Measurements from ENCODE around the gene CALN1. TPM values are rescaled to one million over a fixed set of nuclear protein-coding genes. Genes with fewer than 3 reads are reported as not detected.

CALN1 gene
- total RNA-seq, 4 donors from 2014 or later = 0.04 TPM; not detected in 3

GRCh38 chr7:71817916-71818315 lies 594.2 kb downstream of the CALN1 start:
- TF ChIP-seq, protein P1, sequence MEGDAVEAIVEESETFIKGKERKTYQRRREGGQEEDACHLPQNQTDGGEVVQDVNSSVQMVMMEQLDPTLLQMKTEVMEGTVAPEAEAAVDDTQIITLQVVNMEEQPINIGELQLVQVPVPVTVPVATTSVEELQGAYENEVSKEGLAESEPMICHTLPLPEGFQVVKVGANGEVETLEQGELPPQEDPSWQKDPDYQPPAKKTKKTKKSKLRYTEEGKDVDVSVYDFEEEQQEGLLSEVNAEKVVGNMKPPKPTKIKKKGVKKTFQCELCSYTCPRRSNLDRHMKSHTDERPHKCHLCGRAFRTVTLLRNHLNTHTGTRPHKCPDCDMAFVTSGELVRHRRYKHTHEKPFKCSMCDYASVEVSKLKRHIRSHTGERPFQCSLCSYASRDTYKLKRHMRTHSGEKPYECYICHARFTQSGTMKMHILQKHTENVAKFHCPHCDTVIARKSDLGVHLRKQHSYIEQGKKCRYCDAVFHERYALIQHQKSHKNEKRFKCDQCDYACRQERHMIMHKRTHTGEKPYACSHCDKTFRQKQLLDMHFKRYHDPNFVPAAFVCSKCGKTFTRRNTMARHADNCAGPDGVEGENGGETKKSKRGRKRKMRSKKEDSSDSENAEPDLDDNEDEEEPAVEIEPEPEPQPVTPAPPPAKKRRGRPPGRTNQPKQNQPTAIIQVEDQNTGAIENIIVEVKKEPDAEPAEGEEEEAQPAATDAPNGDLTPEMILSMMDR (IDR thresholded peaks at IDR 0.05) = no peak
- TF ChIP-seq POLR2A (IDR thresholded peaks at IDR 0.05) (no peak), POLR2AphosphoS5 (IDR thresholded peaks at IDR 0.05) (no peak), EP300 (IDR thresholded peaks at IDR 0.05) (no peak)
- ATAC-seq = no peak
- WGBS, 2 donors (ENCODE audit: low coverage in 1 of 2) = 55% methylated on average over 1 of the region's 1 CpG; no CpG with 5 or more reads in 1 of the 2 donors
- H3K9me3 ChIP-seq = no peaks in the 10 kb centered on the region
- H3K27ac ChIP-seq = no peak overlapping the region
- no peaks in the 10 kb centered on the region for H3K4me1 ChIP-seq
- no peaks in the 10 kb centered on the region for H3K36me3 ChIP-seq
- no peak overlapping the region for H3K4me3 ChIP-seq
- no peaks in the 10 kb centered on the region for H3K27me3 ChIP-seq

- ATAC-seq = no peak
- H3K4me1 ChIP-seq = no peaks in the 10 kb centered on the region
- no peak overlapping the region for H3K27ac ChIP-seq
- 36 to 86% methylated on average over 1 of the region's 1 CpG for WGBS, 2 donors (ENCODE audit: low coverage in 1 of 2)
- no peaks in the 10 kb centered on the region for H3K36me3 ChIP-seq
- H3K27me3 ChIP-seq = no peaks in the 10 kb centered on the region
- peaks cover 0 to 14% (median 0%) of the 10 kb centered on the region in 3 donors for H3K9me3 ChIP-seq
- no peak overlapping the region for H3K4me3 ChIP-seq
- TF ChIP-seq POLR2A (IDR thresholded peaks at IDR 0.05) = no peak
- no peak for TF ChIP-seq EP300 (IDR thresholded peaks at IDR 0.05)
- TF ChIP-seq POLR2AphosphoS5 (IDR thresholded peaks at IDR 0.05) = no peak
- TF ChIP-seq, protein P1 (IDR thresholded peaks at IDR 0.05) = no peak
Measured at GRCh38 chr7:71808115-71808514, 604.0 kb downstream of the CALN1 start.

DNA sequence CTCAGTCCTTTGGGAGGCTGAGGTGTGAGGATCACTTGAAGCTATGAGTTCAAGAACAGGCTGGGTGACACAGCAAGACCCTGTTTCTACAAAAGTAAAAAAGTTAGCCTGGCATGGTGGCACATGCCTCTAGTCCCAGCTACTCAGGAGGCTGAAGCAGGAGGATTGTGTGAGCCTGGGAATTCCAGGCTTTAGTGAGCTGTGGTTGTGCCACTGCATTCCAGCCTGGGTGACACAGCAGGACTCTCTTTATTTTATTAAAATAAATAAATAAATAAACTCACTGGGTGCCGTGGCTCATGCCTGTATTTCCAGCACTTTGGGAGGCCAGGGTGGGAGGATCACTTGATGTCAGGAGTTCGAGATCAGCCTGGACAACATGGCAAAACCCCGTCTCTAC lies 607.9 kb downstream of the CALN1 start:
- 77 to 80% methylated on average over 1 to 3 of the region's 3 CpGs for WGBS, 2 donors (ENCODE audit: low coverage in 1 of 2)
- TF ChIP-seq EP300 (IDR thresholded peaks at IDR 0.05) (no peak), POLR2A (IDR thresholded peaks at IDR 0.05) (no peak), POLR2AphosphoS5 (IDR thresholded peaks at IDR 0.05) (no peak)
- TF ChIP-seq, protein P1 (IDR thresholded peaks at IDR 0.05) = no peak
- ATAC-seq = no peak

DNA sequence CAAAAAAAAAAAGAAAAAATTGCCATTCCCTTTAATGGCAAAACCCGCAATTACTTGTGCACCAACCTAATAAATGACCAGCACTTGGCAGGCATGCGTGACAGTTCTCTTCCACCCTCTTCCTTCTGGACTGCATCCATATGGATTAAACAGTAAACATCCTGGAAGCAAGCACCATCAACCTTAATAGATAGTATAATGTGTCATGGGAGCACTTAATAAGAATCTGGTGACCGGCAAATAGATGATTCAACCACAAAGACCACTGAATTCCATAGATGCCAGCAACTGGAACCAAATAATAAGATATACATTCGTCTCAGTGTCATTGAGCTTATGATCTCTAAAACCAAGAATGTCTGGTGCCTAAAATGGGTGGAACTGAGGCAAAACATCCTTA lies 610.2 kb downstream of the CALN1 start:
- H3K4me3 ChIP-seq = no peak overlapping the region
- H3K36me3 ChIP-seq = no peaks in the 10 kb centered on the region
- H3K4me1 ChIP-seq = no peaks in the 10 kb centered on the region
- ATAC-seq = no peak
- H3K9me3 ChIP-seq = peaks cover 0 to 12% (median 0%) of the 10 kb centered on the region in 3 donors
- no peak overlapping the region for H3K27ac ChIP-seq
- 63 to 72% methylated on average over 2 to 4 of the region's 4 CpGs for WGBS, 2 donors (ENCODE audit: low coverage in 1 of 2)
- peaks cover 9% of the 10 kb centered on the region for H3K27me3 ChIP-seq
- TF ChIP-seq EP300 (IDR thresholded peaks at IDR 0.05) (no peak), POLR2AphosphoS5 (IDR thresholded peaks at IDR 0.05) (no peak), POLR2A (IDR thresholded peaks at IDR 0.05) (no peak)
- TF ChIP-seq, protein P1 (IDR thresholded peaks at IDR 0.05) = no peak

More for the DNA sequence above, 607.9 kb downstream of the CALN1 start:
- Histone ChIP-seq H3K4me3 (no peak overlapping the region), H3K36me3 (no peaks in the 10 kb centered on the region), H3K9me3 (peaks cover 0 to 18% (median 0%) of the 10 kb centered on the region in 3 donors), H3K27ac (no peak overlapping the region), H3K4me1 (no peaks in the 10 kb centered on the region), H3K27me3 (peaks cover 9% of the 10 kb centered on the region)

- WGBS, 2 donors (ENCODE audit: low coverage in 1 of 2) = 87 to 89% methylated on average over 10 to 11 of the region's 11 CpGs
- no peak overlapping the region for H3K27ac ChIP-seq
- no peak overlapping the region for H3K4me3 ChIP-seq
- no peaks in the 10 kb centered on the region for H3K36me3 ChIP-seq
- peaks cover 9% of the 10 kb centered on the region for H3K27me3 ChIP-seq
- H3K9me3 ChIP-seq = peaks cover 0 to 4% (median 0%) of the 10 kb centered on the region in 3 donors
- no peak for TF ChIP-seq POLR2AphosphoS5 (IDR thresholded peaks at IDR 0.05)
- TF ChIP-seq, protein P1 (IDR thresholded peaks at IDR 0.05) = no peak
- no peaks in the 10 kb centered on the region for H3K4me1 ChIP-seq
- no peak for ATAC-seq
Measured at GRCh38 chr7:71800321-71800720, 611.8 kb downstream of the CALN1 start.

Data from gastroesophageal sphincter (tissue), 4 donors.